NCI-H1048 (cell line): ENCODE results near the gene NPAP1.
"Not testable (repeated sequence)": the region's sequence is repeated elsewhere in the genome, so short reads cannot be mapped to it uniquely, and the experiment has no call there.

Experiments
- DNase-seq: peaks from one replicate; lab custom pipeline; 2025; lab: John Stamatoyannopoulos, UW

Gene NPAP1

DNA sequence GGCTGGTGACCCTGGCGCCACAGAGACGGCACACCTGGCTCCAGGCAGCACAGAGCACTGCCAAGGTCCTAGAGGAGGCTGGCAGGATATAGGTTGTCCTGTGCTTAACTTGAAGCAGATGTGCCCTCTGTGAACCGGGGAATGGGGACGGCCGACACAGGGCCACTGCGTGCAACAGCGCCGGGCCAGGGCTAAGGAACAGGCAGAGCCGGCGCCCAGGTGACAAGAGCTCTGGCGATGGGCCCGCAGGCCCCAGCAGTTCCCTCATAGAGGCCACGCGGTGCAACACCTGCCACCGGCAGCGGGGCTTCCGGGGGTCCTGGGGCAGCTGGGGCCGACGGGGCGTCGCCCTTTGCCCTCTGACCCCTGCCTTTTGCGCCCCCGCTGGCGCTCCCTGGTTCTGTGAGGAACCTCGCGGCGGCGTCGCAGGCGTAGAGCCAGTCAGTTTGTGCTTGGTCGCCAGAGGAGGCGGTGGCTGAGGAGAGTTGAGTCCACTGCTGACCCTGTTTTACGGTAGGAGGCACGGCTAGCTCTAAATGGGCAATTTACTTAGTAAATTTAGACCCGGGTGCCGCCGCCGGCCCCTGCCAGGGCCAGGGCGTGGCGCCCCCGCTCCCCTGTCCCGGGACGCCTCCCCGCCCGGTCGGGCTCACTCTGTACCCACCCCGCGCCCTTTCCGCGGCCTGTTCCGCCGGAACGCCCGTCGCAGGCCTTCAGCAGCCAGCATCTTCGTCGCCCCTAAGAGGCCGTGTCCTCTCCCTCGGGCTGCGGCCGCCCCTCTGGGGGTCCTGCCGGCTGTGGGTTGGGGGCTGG lies at the start of gene NPAP1:
NPAP1 (plus strand) TSS at position 444 of the 813 bp plus-strand sequence; CDS start at position 537, 93 bp downstream.
- no peak for DNase-seq

- no peak for DNase-seq
These were observed 48.1 kb upstream of the NPAP1 start for GRCh38 chr15:24627443-24627842.

DNA sequence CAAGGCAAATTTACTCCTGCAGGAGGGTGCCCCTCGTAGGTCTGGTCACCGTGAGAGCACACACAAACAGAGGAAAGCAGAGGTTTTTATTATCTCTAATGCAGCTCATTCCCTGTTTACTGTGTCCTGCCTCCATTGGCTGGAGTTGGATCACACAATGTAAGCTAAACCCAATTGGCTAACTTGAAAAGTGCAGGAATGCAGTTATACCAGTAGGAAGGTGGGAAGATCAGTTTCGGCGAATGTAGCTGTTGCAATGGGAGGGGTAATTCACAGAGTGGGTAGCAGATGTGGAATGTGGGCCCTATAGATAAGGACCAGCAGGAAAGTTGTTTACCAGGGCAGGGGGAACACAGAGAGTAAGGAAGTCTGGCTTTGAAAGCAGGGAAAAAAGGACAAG lies 42.5 kb upstream of the NPAP1 start:
- no peak for DNase-seq

DNA sequence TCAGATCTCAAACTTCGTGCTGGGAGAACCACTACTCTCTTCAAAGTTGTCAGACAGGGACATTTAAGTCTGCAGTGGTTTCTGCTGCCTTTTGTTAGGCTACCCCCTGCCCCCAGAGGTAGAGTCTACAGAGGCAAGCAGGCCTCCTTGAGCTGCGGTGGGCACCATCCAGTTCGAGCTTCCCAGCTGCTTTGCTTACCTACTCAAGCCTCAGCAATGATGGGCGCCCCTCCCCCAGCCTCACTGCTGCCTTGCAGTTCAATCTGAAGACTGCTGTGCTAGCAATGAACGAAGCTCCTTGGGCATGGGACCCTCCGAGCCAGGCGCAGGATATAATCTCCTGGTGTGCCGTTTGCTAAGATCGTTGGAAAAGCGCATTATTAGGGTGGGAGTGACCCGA lies 36.2 kb upstream of the NPAP1 start:
- not testable (repeated sequence) for DNase-seq

DNA sequence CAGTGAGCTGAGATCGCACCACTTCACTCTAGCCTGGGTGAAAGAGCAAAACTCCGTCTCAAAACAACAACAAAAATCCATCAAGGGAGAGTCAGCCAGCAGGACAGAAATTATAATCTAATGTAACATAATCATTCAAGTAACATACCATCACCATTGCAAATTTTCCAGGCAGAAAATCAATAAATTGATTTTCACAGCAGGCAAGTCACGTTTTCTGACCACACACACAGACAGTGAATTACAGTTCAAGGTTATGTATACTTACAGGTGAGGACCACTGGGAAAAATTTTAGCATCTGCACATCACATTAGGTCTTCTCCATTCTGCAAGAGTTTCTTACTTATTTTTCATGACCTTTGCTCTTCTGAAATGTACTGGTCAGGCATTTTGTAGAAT lies 29.9 kb upstream of the NPAP1 start:
- DNase-seq: no peak

DNA sequence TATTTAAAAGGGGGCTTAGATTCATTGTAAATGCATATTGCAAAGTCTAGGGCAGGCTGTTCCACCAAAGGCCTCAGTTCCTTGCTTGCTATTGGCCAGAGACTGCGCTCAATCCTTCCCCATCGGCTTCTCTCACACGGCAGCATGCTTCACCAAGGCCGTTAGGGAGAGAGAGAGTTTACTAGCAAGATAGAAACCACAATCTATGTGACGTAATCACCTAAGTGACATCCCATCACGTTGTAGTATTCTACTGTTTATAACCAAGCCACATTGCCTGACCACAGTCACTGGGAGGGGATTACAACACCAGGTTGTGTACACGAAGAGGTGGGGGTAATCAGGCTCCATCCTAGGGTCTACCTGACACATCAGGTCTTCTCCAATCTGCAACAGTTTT lies 16.0 kb upstream of the NPAP1 start:
- no peak for DNase-seq

- DNase-seq: no peak
These were observed 12.6 kb upstream of the NPAP1 start for GRCh38 chr15:24662991-24663390.

DNA sequence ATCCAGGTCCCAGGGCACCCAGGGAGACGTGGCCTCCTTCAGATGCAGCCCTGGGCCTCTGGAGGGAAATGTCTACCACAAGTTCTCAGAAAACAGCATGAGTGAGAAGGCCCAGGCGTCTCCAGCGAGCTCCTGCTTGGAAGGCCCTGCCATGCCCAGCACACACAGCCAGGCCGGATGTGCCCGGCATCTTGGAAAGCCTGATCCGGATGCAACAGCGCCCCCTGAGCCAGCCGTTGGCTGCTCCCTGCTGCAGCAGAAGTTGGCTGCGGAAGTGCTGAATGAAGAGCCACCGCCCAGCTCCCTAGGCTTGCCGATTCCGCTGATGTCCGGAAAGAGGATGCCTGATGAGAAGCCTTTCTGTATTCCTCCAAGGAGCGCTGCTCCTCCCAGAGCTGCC lies 856 bp downstream of the NPAP1 start:
- DNase-seq: no peak

DNA sequence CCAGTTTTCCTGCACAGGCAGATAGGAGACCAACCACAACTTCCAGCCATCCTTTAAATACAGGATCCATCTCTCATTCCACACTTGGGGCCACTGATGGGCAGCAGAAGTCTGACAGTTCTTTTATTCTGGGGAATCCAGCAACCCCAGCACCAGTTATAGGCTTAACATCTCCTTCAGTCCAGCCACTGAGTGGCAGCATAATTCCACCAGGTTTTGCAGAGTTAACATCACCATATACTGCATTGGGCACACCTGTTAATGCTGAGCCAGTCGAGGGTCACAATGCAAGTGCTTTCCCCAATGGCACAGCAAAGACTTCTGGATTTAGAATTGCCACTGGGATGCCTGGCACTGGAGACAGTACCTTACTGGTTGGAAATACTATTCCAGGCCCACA lies 2.9 kb downstream of the NPAP1 start:
- no peak for DNase-seq

DNA sequence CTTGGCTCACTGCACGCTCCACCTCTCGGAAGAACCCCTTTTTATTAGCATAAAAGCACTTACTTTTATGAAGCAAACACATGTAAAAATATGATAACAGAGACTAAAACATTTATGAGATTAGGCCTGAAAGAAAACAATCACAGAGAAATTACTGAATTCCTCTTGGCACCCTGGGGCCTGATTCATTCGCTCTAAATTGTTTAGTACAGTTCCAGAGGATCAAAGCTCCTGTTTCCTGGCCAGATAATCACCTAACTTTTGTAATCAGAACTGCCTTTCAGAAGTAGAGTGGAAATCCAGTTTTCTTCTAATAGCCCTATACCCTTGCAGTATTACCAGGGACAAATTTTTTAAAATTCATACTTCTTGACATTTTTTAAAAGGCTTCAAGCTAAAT lies 6.4 kb downstream of the NPAP1 start:
- DNase-seq: no peak

DNA sequence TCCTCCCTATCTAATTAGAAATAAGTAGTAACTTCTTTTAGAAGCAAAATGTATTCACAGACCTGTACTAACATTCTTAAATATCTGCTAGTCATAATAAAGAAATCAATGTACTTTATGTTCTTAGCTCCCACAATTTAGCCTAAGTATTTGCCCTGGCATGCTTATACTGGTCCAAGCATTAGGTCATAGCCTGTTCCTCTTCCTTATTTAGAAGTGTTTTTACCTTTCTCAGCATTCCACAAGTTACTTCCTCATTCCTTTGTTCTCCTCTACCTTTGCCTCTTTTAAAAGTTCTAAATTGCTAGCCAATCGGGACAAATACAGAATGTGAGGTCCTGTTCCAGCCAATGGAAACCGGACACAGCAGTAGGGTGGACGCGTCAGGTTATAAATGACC lies 7.3 kb downstream of the NPAP1 start:
- not testable (repeated sequence) for DNase-seq

- no peak for DNase-seq
These were observed 8.2 kb downstream of the NPAP1 start for GRCh38 chr15:24683736-24684135.

DNA sequence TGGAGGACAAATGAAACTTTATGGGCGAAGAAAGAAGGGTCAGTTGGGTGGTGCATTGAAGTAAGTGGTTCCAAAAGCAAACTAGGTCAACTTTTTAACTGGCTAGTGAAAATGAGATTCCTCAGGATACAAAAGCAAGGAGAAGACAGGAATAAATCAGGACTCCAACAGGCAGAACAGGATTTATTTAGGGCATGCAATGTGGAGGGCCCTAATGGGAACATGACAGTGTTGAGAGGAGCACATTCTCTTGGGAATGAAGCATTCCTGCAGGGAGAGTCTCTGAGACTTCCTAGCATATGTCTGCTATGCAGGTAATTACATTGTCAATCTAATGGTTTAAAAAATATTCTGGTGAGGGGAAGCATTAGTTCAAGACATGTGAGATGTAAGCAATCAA lies 8.7 kb downstream of the NPAP1 start:
- no peak for DNase-seq

DNA sequence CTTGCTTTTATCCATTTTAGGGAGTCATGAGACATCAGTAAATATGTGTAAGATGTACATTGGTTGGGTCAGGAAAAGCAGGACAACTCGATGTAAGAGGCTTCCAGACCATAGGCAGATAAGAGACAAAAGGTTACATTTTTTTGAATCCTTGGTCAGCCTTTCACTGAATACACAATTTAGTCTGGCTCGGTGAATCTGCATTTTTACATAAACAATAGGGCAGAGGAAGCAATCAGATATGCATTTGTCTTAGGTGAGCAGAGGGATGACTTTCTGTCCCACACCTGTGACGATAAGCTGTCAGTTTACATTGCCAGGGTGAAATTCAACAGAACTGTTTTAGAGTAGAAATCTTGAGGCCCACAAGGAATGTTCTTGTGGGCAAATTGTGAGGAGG lies 20.6 kb downstream of the NPAP1 start:
- no peak for DNase-seq

DNA sequence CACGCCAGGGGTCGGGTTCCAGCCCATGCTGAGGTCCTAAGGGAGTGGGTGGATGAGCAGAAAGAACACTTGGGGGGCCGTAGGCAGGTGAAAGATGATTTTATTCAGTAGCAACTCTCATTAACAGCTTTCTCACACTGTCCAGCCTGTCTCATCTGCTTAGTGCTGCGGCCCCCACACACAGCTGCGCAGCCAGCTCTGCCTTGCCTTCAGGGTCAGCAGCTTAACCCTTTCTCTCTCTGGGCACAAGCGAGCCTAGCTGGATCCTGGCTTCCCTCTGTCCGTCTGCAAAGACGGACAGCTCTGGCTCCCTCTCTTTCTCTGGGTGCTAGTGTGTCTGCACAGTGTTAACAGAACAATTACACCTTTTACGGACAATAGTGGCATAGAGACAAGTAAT lies 21.3 kb downstream of the NPAP1 start:
- DNase-seq: no peak

- DNase-seq: no peak
These were observed 42.9 kb downstream of the NPAP1 start for GRCh38 chr15:24718289-24719082.

GRCh38 chr15:24729760-24730159 lies 54.2 kb downstream of the NPAP1 start:
- DNase-seq: no peak
